Measurements from ENCODE around the gene METTL26. TPM values are rescaled to one million over a fixed set of nuclear protein-coding genes. Genes with fewer than 3 reads are reported as not detected.

The METTL26 gene
- total RNA-seq, 1 donor from 2014 or later, result 59.4 TPM

- no peak for DNase-seq (ENCODE audit: low read depth in 2 of 2)
Observed at GRCh38 chr16:674968-675883, 39.1 kb upstream of the METTL26 start, which contains the start of gene RHBDL1. RHBDL1 (plus strand) TSS chr16:675671; CDS start chr16:675791, 120 bp downstream.

GRCh38 chr16:674214-674881 lies 38.2 kb upstream of the METTL26 start:
- DNase-seq (ENCODE audit: low read depth in 2 of 2), result no peak

GRCh38 chr16:673399-673991 lies 37.4 kb upstream of the METTL26 start:
- no peak for DNase-seq (ENCODE audit: low read depth in 2 of 2)

GRCh38 chr16:672851-673250 lies 36.7 kb upstream of the METTL26 start:
- DNase-seq (ENCODE audit: low read depth in 2 of 2), result no peak

- DNase-seq (ENCODE audit: low read depth in 2 of 2), result no peak
Observed at GRCh38 chr16:672371-672770, 36.3 kb upstream of the METTL26 start.

GRCh38 chr16:671353-672131 lies 35.4 kb upstream of the METTL26 start:
- no peak for DNase-seq (ENCODE audit: low read depth in 2 of 2)

GRCh38 chr16:670485-671352 lies 34.6 kb upstream of the METTL26 start:
- DNase-seq (ENCODE audit: low read depth in 2 of 2), result no peak

- no peak for DNase-seq (ENCODE audit: low read depth in 2 of 2)
Observed at GRCh38 chr16:669666-670065, 33.6 kb upstream of the METTL26 start.

GRCh38 chr16:668519-669171 lies 32.5 kb upstream of the METTL26 start:
- DNase-seq (ENCODE audit: low read depth in 2 of 2), result peak in 1 of 2 donors; percentile 18

- peak; percentile 73 to 93 for DNase-seq (ENCODE audit: low read depth in 2 of 2)
Observed at GRCh38 chr16:667780-668518, 31.8 kb upstream of the METTL26 start, which contains the start of gene RHOT2. RHOT2 (plus strand) TSS chr16:668132; CDS start chr16:668200, 68 bp downstream.

GRCh38 chr16:667113-667779 lies 31.1 kb upstream of the METTL26 start:
- DNase-seq (ENCODE audit: low read depth in 2 of 2), result no peak

- DNase-seq (ENCODE audit: low read depth in 2 of 2), result no peak
Observed at GRCh38 chr16:666572-666971, 30.5 kb upstream of the METTL26 start.

GRCh38 chr16:662597-662996 lies 26.5 kb upstream of the METTL26 start:
- no peak for DNase-seq (ENCODE audit: low read depth in 2 of 2)

- DNase-seq (ENCODE audit: low read depth in 2 of 2), result no peak
Observed at GRCh38 chr16:662095-662494, 26.0 kb upstream of the METTL26 start.

GRCh38 chr16:661184-661821 lies 25.2 kb upstream of the METTL26 start:
- DNase-seq (ENCODE audit: low read depth in 2 of 2), result no peak

- DNase-seq (ENCODE audit: low read depth in 2 of 2), result peak; percentile 77 to 93
Observed at GRCh38 chr16:660459-661183, 24.5 kb upstream of the METTL26 start.

- DNase-seq (ENCODE audit: low read depth in 2 of 2), result no peak
Observed at GRCh38 chr16:660132-660458, 24.0 kb upstream of the METTL26 start.

- no peak for DNase-seq (ENCODE audit: low read depth in 2 of 2)
Observed at GRCh38 chr16:659618-660017, 23.5 kb upstream of the METTL26 start.
